Fibroblast of the aortic adventitia (primary cell): ENCODE data around the gene KLF9. TPM values are rescaled to one million over a fixed set of nuclear protein-coding genes. Genes with fewer than 3 reads are reported as not detected.

Experiments
- DNase-seq: peaks from one replicate; pipeline ENCODE4 v3.0.0-alpha.2; 2010; ENCODE audit warnings: low read depth
- H3K4me3 ChIP-seq: 2 replicates; pipeline ENCODE4 v1.5.1; 2011; ENCODE audit warnings: low read depth, mild to moderate bottlenecking, control low read depth, low read length, moderate library complexity
- total RNA-seq: library from RNA; depleted of rRNA; stranded (reverse); fragments of >200 nt; gene quantifications from 2 replicates; pipeline ENCODE4 v1.2.3, GENCODE V29; 2012; ENCODE audit warnings: low replicate concordance
- TF ChIP-seq, protein P1 (sequence below): IDR thresholded peaks from 2 replicates; pipeline ENCODE4 v1.5.1; 2011; ENCODE audit warnings: mild to moderate bottlenecking, low read length, control low read depth, inconsistent platforms; ENCODE audit not compliant: insufficient read depth

The KLF9 gene
- total RNA-seq, 1 donor: 30.4 TPM

DNA sequence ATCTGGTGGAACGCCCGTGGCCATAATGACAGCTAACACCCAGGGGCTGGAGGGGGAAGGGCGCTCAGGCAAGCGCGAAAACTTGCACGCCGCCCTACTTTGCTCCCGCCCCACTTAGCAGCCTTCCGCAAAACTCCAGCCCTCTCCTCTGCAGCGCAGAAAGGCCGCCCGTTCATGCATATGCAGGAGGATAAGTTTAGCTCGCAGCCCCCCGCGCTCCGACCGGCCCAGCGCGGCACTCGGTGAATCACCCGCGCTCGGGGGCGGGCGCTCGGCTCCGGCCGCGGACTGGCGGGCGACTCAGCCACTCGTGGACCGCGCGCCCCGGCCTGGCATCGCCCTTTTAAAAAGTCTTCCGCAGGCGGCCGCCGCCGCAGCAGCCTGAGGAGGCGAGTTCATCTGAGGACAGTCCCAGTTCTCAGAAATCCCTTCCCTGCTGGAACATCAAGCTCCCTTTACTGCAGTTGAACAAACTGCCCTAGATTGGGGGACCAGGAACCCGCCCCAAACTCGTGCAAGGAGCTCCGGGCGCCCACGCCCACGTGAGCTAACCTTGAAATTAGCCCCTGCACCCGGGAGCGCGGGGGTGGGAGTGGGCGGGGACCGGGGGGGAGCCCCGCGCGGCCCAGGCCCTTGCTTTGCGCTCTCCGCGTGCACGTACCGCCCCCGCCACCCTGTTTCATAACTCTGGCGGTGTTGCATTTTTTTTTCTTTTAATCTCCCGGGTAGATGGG lies 4.5 kb upstream of the KLF9 start:
- H3K4me3 ChIP-seq: peak overlapping the region; percentile 68
- DNase-seq: peak; percentile 99
- TF ChIP-seq, protein P1, sequence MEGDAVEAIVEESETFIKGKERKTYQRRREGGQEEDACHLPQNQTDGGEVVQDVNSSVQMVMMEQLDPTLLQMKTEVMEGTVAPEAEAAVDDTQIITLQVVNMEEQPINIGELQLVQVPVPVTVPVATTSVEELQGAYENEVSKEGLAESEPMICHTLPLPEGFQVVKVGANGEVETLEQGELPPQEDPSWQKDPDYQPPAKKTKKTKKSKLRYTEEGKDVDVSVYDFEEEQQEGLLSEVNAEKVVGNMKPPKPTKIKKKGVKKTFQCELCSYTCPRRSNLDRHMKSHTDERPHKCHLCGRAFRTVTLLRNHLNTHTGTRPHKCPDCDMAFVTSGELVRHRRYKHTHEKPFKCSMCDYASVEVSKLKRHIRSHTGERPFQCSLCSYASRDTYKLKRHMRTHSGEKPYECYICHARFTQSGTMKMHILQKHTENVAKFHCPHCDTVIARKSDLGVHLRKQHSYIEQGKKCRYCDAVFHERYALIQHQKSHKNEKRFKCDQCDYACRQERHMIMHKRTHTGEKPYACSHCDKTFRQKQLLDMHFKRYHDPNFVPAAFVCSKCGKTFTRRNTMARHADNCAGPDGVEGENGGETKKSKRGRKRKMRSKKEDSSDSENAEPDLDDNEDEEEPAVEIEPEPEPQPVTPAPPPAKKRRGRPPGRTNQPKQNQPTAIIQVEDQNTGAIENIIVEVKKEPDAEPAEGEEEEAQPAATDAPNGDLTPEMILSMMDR: no peak

DNA sequence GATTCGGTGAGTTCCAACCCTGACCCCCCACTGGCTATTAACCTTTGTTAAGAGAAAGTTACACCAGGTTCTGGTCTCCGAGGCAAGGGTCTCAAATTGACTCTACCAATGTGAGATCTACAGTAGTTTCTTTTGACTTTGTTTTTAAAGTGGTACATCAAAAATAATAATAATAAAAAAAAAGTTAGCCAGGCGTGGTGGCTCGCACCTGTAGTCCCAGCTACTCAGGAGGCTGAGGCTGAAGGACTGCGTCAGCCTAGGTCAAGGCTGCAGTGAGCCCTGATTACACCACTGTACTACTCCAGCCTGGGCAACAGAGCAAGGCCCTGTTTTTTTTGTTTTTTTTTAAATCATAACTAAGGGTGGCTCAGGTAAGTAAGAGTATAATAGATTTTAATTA lies 1.0 kb upstream of the KLF9 start:
- peak overlapping the region; percentile 95 for H3K4me3 ChIP-seq
- TF ChIP-seq, protein P1: no peak
- no peak for DNase-seq

DNA sequence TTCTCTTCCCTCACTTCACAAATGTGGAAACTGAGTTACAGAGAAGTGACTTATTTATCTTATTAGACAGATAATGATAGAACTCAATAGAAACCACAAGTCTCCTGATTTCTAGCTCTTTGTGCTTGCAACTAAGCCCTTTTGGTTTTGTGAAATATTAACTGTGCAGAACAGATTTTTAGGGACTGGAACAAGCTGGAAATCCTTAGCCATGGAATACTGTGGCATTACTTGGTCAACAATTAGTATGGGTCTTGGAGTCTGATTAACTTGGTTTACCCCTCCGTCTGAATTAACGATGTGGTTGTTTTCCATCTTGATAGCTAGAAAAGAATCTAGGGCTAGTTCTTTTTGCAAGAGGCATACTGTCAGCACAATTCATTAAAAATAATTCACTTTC lies 584 bp upstream of the KLF9 start:
- TF ChIP-seq, protein P1: no peak
- H3K4me3 ChIP-seq: peak overlapping the region; percentile 95
- no peak for DNase-seq

DNA sequence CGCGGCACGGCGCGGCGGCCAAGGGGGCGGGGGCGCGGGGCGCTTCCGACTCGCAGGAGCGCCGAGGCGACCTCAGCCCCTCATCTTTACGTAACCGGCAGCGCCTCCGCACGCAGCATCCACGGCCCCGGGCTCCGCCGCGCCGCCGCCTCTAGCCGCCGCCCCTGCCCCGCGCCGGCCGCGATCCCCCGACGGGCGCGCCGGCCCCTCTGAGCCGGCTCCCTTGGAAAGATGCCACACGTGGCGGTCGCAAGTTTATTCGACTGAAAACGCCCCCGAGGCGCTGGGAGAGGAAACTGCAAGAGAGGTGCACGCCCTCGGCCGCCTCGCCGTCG lies 1.0 kb downstream of the KLF9 start:
- H3K4me3 ChIP-seq: peak overlapping the region; percentile 95
- TF ChIP-seq, protein P1: no peak
- DNase-seq: no peak

DNA sequence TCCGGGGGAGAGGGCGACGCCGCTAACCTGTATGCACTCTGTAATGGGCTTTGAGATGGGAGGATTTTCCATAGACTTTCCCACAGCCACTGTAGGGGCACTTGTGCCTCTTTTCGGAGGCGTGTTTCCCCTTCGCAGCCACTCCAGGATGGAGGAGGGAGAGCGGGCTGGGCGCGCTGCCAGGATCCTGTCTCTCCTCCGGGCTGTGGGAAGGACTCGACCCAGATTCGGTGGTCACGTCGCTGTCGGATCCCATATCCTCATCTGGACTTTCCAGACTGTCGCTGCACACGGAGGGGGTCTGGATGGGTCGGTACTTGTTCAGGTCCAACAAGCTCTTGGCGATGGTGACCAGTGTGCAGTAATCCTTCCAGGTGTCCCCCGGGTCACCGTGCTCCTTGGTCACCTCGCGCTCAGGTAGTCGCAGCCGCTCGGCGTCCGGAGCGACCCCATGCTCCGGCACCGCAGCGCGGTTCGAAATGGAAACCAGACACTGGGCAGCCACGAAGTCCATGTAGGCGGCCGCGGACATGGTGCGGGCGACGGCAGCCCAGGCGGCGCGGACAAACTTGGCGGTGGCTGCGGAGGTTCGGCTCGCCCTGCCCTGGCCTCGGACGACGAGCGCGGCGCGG lies 1.5 kb downstream of the KLF9 start:
- TF ChIP-seq, protein P1: no peak

DNA sequence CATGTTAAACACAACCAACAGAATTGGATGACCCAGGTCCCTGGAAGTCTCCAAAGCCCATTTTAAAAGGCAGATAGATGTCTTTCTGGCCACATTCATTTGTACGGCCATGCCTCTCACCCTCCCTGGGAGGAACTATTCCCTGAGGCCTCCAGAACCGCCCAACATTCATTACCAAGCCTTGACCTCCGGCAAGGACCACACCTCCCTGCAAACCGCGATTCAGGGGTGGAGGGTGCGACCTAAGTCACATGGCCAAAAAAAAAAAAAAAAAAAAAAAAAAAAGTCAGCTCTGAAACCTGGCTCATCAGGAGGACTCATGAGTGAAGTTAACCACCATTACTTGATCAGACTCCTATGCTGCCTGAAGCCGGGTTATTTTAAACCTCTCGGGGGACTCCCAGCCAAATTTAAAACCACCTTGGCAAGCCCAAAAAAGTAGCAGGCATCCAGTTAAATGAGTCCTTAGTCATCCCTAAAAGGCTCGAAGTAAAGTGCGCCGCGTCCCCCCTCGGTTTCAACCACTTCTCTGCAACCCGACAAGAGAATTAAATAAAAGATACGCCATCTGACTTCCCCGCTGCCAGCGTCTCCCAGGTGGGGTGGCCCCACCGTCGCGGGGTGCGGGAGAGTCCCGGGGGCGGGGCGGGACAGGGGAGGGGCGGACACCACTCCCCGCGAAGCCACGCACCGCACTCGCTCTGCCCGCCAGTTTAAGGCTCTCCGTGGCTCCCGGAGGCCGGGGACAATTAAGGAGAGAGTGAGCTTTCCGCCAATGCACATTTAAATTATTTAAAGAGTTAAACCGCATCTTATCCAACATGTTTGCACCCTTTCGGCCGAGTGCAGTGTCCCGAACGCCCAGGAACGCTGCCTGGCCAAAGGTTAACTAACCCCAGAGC lies 2.3 kb downstream of the KLF9 start:
- peak; percentile 96 for DNase-seq
- peak overlapping the region; percentile 95 for H3K4me3 ChIP-seq
- TF ChIP-seq, protein P1: no peak

More for the DNA sequence above, 1.5 kb downstream of the KLF9 start:
- DNase-seq: peak; percentile 88
- peak overlapping the region; percentile 95 for H3K4me3 ChIP-seq
